GM23248 (cell line): ENCODE data around the gene ZNF70. TPM values are rescaled to one million over a fixed set of nuclear protein-coding genes. Genes with fewer than 3 reads are reported as not detected.

Source experiments
- DNase-seq: peaks from one replicate; pipeline ENCODE4 v3.0.0-alpha.2; 2015
- H2AFZ ChIP-seq: fragments of 200-600 bp; sonication (generic); 2 replicates; pipeline ENCODE4 v1.6.1; 2016; ENCODE audit warnings: antibody characterized with exemption
- H3F3A ChIP-seq: fragments of 200-600 bp; sonication (generic); 2 replicates; pipeline ENCODE4 v1.6.1; 2016; ENCODE audit warnings: mild to moderate bottlenecking, antibody characterized with exemption, mixed run types; ENCODE audit not compliant: insufficient read depth
- H3K27ac ChIP-seq: fragments of 200-600 bp; sonication (generic); 2 replicates; pipeline ENCODE4 v1.5.1; 2016; ENCODE audit warnings: mild to moderate bottlenecking
- H3K27me3 ChIP-seq: fragments of 200-600 bp; sonication (generic); replicated peaks from 2 replicates; pipeline ENCODE4 v1.6.1; 2016; ENCODE audit warnings: mild to moderate bottlenecking; ENCODE audit not compliant: insufficient read depth
- H3K36me3 ChIP-seq: fragments of 200-600 bp; sonication (generic); 2 replicates; pipeline ENCODE4 v1.6.1; 2016; ENCODE audit warnings: low read depth, mild to moderate bottlenecking
- H3K4me1 ChIP-seq: fragments of 200-600 bp; sonication (generic); 2 replicates; pipeline ENCODE4 v1.6.1; 2016; ENCODE audit warnings: mild to moderate bottlenecking; ENCODE audit not compliant: insufficient read depth
- H3K4me2 ChIP-seq: fragments of 200-600 bp; sonication (generic); one replicate; pipeline ENCODE4 v1.6.1; 2016; ENCODE audit warnings: mild to moderate bottlenecking; ENCODE audit not compliant: unreplicated experiment
- H3K4me3 ChIP-seq: fragments of 200-600 bp; sonication (generic); 2 replicates; pipeline ENCODE4 v1.5.1; 2016; ENCODE audit warnings: mild to moderate bottlenecking
- H3K79me2 ChIP-seq: fragments of 200-600 bp; sonication (generic); 2 replicates; pipeline ENCODE4 v1.6.1; 2016; ENCODE audit warnings: mild to moderate bottlenecking; ENCODE audit not compliant: insufficient read depth
- H3K9ac ChIP-seq: fragments of 200-600 bp; sonication (generic); 2 replicates; pipeline ENCODE4 v1.6.1; 2016; ENCODE audit warnings: mild to moderate bottlenecking
- H3K9me2 ChIP-seq: fragments of 200-600 bp; sonication (generic); 2 replicates; pipeline ENCODE4 v1.6.1; 2016; ENCODE audit warnings: mixed run types, mild to moderate bottlenecking, moderate library complexity; ENCODE audit not compliant: insufficient read depth
- H3K9me3 ChIP-seq: fragments of 200-600 bp; sonication (generic); one replicate; pipeline ENCODE4 v1.6.1; 2017; ENCODE audit warnings: low read depth
- H4K20me1 ChIP-seq: fragments of 200-600 bp; sonication (generic); 2 replicates; pipeline ENCODE4 v1.6.0; 2016; ENCODE audit not compliant: insufficient read depth
- EZH2 ChIP-seq: fragments of 200-600 bp; sonication (generic); IDR thresholded peaks from 2 replicates; pipeline ENCODE4 v1.6.1; 2018; ENCODE audit warnings: antibody characterized with exemption, mild to moderate bottlenecking; ENCODE audit not compliant: insufficient read depth, poor library complexity, severe bottlenecking
- EZH2phosphoT487 ChIP-seq: fragments of 200-600 bp; sonication (generic); IDR thresholded peaks from 2 replicates; pipeline ENCODE4 v1.6.1; 2018; ENCODE audit warnings: antibody characterized with exemption, moderate library complexity, mild to moderate bottlenecking, low read depth; ENCODE audit not compliant: insufficient read depth
- WGBS, 2 experiments: methylation state at CpG; one replicate each; pipeline ENCODE4 v1.1.6; 2015 to 2017; ENCODE audit warnings: low lambda C conversion rate in 2 of 2, low coverage in 1 of 2; ENCODE audit errors: missing lambda C conversion rate in 2 of 2; 5-methylcytosine and 5-hydroxymethylcytosine counted together
- in situ Hi-C: fragments of 300-500 bp; cut with MboI; formaldehyde crosslinking; loops from 2 replicates; pipeline ENCODE4 v1.15.0; 2020
- polyA plus RNA-seq: library from polyadenylated mRNA; unstranded; fragments of >200 nt; fragmentation: Nextera tagmentation; extraction: Ambion mirVana; gene quantifications from 2 replicates; pipeline ENCODE4 v1.2.1, GENCODE V29; 2016
- total RNA-seq: library from RNA; depleted of rRNA; stranded (reverse); fragments of >200 nt; shearing (Covaris generic); gene quantifications from 2 replicates; pipeline ENCODE4 v1.2.3, GENCODE V29; 2014

The ZNF70 gene
- total and polyA plus RNA-seq, 2 experiments from 2014 or later, result 1.0 to 2.5 TPM

GRCh38 chr22:23773483-23774113 is 22.7 kb upstream of the ZNF70 start:
- DNase-seq, result no peak
- Histone ChIP-seq H3K9me3 (no peaks in the 10 kb centered on the region), H2AFZ (no peak overlapping the region), H3K27ac (no peak overlapping the region), H3K27me3 (no peaks in the 10 kb centered on the region), H3K4me1 (no peaks in the 10 kb centered on the region; the same call in 1 of the 2 replicates), H3F3A (no peaks in the 10 kb centered on the region), H3K36me3 (no peaks in the 10 kb centered on the region), H4K20me1 (no peaks in the 10 kb centered on the region), H3K79me2 (no peaks in the 10 kb centered on the region), H3K4me3 (no peak overlapping the region), H3K4me2 (no peak overlapping the region), H3K9ac (no peak overlapping the region), H3K9me2 (no peaks in the 10 kb centered on the region)
- WGBS, 2 experiments, result 77 to 82% methylated on average over 6 to 7 of the region's 7 CpGs
- TF ChIP-seq EZH2phosphoT487 (no peak), EZH2 (no peak)
- in situ Hi-C loops, result no loop called here

GRCh38 chr22:23772649-23773473 is 21.9 kb upstream of the ZNF70 start, which contains the start of gene MMP11:
TSS of gene MMP11 (plus strand) at chr22:23772849. CDS start at chr22:23772871, 22 bp downstream.
- H3K27ac ChIP-seq, result no peak within 1 kb of the TSS
- H3K27me3 ChIP-seq, result no peaks in the 10 kb centered on the region
- no peaks in the 10 kb centered on the region for H4K20me1 ChIP-seq
- TF ChIP-seq EZH2, result no peak
- no peak for TF ChIP-seq EZH2phosphoT487
- H3K36me3 ChIP-seq, result no peaks in the 10 kb centered on the region
- WGBS, 2 experiments, result 4 to 6% methylated on average over 39 to 47 of the region's 79 CpGs
- no peaks in the 10 kb centered on the region for H3K9me2 ChIP-seq
- no peaks in the 10 kb centered on the region for H3K79me2 ChIP-seq
- no peaks in the 10 kb centered on the region; the same call in 1 of the 2 replicates for H3K4me1 ChIP-seq
- H2AFZ ChIP-seq, result peak within 1 kb of the TSS; percentile 77
- H3F3A ChIP-seq, result no peaks in the 10 kb centered on the region
- DNase-seq, result peak; percentile 70
- H3K4me3 ChIP-seq, result peak within 1 kb of the TSS; percentile 66
- peak within 1 kb of the TSS; percentile 57 for H3K4me2 ChIP-seq
- H3K9ac ChIP-seq, result peak within 1 kb of the TSS; percentile 56
- in situ Hi-C loops, result no loop called here
- H3K9me3 ChIP-seq, result no peaks in the 10 kb centered on the region

- Histone ChIP-seq H3K4me2 (peak overlapping the region; percentile 57), H3F3A (no peaks in the 10 kb centered on the region), H3K4me1 (no peaks in the 10 kb centered on the region; the same call in 1 of the 2 replicates), H3K79me2 (no peaks in the 10 kb centered on the region), H4K20me1 (no peaks in the 10 kb centered on the region), H3K27me3 (no peaks in the 10 kb centered on the region), H3K9me3 (no peaks in the 10 kb centered on the region), H2AFZ (peak overlapping the region; percentile 77), H3K36me3 (no peaks in the 10 kb centered on the region), H3K9ac (peak overlapping the region; percentile 53), H3K9me2 (no peaks in the 10 kb centered on the region), H3K4me3 (peak overlapping the region; percentile 66), H3K27ac (no peak overlapping the region)
- 8 to 11% methylated on average over 6 of the region's 6 CpGs for WGBS, 2 experiments
- DNase-seq, result no peak
- in situ Hi-C loops, result no loop called here
- TF ChIP-seq EZH2phosphoT487 (no peak), EZH2 (no peak)
Measured at GRCh38 chr22:23772315-23772648, 21.4 kb upstream of the ZNF70 start.

GRCh38 chr22:23769321-23769965 is 18.5 kb upstream of the ZNF70 start:
- in situ Hi-C loops, result no loop called here
- H3K4me3 ChIP-seq, result no peak overlapping the region
- no peaks in the 10 kb centered on the region for H3K36me3 ChIP-seq
- no peaks in the 10 kb centered on the region for H3K79me2 ChIP-seq
- no peaks in the 10 kb centered on the region for H3F3A ChIP-seq
- no peak overlapping the region for H2AFZ ChIP-seq
- H3K9me2 ChIP-seq, result no peaks in the 10 kb centered on the region
- no peak overlapping the region for H3K4me2 ChIP-seq
- H3K4me1 ChIP-seq, result no peaks in the 10 kb centered on the region
- TF ChIP-seq EZH2phosphoT487 (no peak), EZH2 (no peak)
- no peaks in the 10 kb centered on the region for H3K27me3 ChIP-seq
- DNase-seq, result no peak
- no peak overlapping the region for H3K27ac ChIP-seq
- H4K20me1 ChIP-seq, result no peaks in the 10 kb centered on the region
- 79 to 83% methylated on average over 6 of the region's 6 CpGs for WGBS, 2 experiments
- H3K9me3 ChIP-seq, result no peaks in the 10 kb centered on the region
- H3K9ac ChIP-seq, result no peak overlapping the region
